ENCODE data around the gene CLCN3. TPM values are rescaled to one million over a fixed set of nuclear protein-coding genes. Genes with fewer than 3 reads are reported as not detected.

Gene CLCN3
- total RNA-seq, 1 experiment from 2014 or later: 38.3 TPM

DNA sequence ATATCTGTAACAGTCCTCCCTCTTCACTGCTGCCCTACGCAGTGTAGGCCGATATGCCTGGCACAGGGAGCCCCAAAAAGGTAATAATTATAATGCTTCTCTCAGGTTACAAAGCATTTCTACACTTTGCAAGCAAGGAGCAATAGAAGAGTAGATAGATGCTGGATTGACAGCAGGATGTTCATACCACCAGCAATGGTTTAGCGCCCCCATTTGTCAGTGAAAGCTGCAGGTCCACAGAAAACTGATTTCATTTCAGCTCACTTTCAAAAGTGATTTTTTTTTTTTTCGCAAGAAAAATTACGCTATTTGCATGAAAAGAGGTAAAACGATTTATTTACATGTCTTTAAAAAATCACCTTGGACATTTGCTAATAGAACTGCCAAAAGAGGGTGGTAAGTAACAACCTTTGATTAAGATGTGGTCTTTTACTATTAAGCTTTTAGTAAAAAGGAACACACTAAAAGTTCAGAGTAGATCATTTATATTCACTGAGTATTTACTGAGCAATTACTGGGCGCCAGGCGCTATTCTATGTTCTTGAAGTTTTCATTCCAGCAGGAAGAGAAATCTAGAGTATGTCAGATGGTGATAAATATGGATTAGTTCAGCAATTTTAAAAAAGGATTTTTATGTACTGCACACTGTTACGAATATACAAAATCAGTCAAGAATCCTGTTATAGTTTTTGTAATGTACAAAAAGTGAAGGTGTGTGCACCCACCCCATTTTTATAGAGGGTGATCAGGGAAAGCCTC is 103.0 kb downstream of the CLCN3 start:
- intact Hi-C loops (cut with micrococcal nuclease; ENCODE audit: unreplicated experiment): loop anchor here (2.0 kb wide), 1 partner anchor 111 kb away; the partner anchor contains the start of gene NEK1
- no peak for ATAC-seq

DNA sequence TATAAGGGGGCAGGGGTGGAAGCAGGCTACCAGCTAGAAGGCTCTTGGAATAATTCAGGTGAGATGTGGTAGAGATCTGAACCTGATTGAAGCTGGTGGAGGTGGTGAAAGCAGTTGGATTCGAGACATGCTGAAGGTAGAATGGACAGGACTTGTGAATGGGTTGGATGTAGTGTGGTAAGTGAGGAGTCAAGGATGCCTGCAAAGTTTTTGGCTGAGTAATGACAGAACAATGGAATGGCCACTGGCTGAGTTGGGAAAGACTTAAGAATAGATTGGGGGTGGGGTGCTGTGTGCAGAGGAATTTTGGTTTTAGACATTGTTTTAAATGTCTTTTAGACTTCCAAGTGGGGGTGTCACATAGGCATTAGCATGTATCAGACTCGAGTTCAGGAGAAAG is 103.9 kb downstream of the CLCN3 start:
- ChIA-PET CTCF (no interaction called here), POLR2A (no interaction called here)
- Histone ChIP-seq H3K27me3 (ENCODE audit: control insufficient read depth, insufficient read depth, low read length) (no peaks in the 10 kb centered on the region), H3K4me1 (ENCODE audit: control insufficient read depth, insufficient read depth, low read length) (no peaks in the 10 kb centered on the region), H3K36me3 (ENCODE audit: control insufficient read depth, insufficient read depth, low read length) (no peaks in the 10 kb centered on the region), H3K27ac (ENCODE audit: low read length) (no peak overlapping the region), H3K9me3 (ENCODE audit: control insufficient read depth, insufficient read depth, low read depth, low read length) (no peaks in the 10 kb centered on the region), H3K4me3 (ENCODE audit: low read depth in 2 of 2, low read length in 2 of 2) (no peak overlapping the region)
- in situ Hi-C loops (cut with HindIII; ENCODE audit: low pct_unique_long_range_greater_than_20kb, low sequenced_read_pairs) (no loop called here), intact Hi-C loops (cut with micrococcal nuclease; ENCODE audit: unreplicated experiment) (no loop called here)
- no TSS peak for BruUV-seq (replicated peaks)
- DNase-seq (ENCODE audit: low read depth, low spot score) (no peak), ATAC-seq (no peak)
- TF ChIP-seq, protein P1, sequence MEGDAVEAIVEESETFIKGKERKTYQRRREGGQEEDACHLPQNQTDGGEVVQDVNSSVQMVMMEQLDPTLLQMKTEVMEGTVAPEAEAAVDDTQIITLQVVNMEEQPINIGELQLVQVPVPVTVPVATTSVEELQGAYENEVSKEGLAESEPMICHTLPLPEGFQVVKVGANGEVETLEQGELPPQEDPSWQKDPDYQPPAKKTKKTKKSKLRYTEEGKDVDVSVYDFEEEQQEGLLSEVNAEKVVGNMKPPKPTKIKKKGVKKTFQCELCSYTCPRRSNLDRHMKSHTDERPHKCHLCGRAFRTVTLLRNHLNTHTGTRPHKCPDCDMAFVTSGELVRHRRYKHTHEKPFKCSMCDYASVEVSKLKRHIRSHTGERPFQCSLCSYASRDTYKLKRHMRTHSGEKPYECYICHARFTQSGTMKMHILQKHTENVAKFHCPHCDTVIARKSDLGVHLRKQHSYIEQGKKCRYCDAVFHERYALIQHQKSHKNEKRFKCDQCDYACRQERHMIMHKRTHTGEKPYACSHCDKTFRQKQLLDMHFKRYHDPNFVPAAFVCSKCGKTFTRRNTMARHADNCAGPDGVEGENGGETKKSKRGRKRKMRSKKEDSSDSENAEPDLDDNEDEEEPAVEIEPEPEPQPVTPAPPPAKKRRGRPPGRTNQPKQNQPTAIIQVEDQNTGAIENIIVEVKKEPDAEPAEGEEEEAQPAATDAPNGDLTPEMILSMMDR (IDR thresholded peaks at IDR 0.05): no peak
- TF ChIP-seq SIN3A (IDR thresholded peaks at IDR 0.05; ENCODE audit: borderline replicate concordance, insufficient read depth, low read depth, low read length) (no peak), POLR2AphosphoS5 (IDR thresholded peaks at IDR 0.05; ENCODE audit: low read depth, low read length) (no peak), TCF7L2 (IDR thresholded peaks at IDR 0.05; ENCODE audit: low read depth, low read length) (no peak)
- TF ChIP-seq, protein P2, sequence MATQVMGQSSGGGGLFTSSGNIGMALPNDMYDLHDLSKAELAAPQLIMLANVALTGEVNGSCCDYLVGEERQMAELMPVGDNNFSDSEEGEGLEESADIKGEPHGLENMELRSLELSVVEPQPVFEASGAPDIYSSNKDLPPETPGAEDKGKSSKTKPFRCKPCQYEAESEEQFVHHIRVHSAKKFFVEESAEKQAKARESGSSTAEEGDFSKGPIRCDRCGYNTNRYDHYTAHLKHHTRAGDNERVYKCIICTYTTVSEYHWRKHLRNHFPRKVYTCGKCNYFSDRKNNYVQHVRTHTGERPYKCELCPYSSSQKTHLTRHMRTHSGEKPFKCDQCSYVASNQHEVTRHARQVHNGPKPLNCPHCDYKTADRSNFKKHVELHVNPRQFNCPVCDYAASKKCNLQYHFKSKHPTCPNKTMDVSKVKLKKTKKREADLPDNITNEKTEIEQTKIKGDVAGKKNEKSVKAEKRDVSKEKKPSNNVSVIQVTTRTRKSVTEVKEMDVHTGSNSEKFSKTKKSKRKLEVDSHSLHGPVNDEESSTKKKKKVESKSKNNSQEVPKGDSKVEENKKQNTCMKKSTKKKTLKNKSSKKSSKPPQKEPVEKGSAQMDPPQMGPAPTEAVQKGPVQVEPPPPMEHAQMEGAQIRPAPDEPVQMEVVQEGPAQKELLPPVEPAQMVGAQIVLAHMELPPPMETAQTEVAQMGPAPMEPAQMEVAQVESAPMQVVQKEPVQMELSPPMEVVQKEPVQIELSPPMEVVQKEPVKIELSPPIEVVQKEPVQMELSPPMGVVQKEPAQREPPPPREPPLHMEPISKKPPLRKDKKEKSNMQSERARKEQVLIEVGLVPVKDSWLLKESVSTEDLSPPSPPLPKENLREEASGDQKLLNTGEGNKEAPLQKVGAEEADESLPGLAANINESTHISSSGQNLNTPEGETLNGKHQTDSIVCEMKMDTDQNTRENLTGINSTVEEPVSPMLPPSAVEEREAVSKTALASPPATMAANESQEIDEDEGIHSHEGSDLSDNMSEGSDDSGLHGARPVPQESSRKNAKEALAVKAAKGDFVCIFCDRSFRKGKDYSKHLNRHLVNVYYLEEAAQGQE (IDR thresholded peaks at IDR 0.05; ENCODE audit: insufficient read depth in 1 of 2, low read depth in 2 of 2, low read length in 1 of 2): no peak

More for the DNA sequence above, 103.0 kb downstream of the CLCN3 start:
- in situ Hi-C loops (cut with HindIII; ENCODE audit: low pct_unique_long_range_greater_than_20kb, low sequenced_read_pairs): no loop called here
- no peak for DNase-seq (ENCODE audit: low read depth, low spot score)
- CTCF ChIA-PET: interaction anchor here (0.6 kb wide), 1 partner anchor 285 kb away, joined by 3 read pairs; no protein-coding TSS in a partner anchor
- H3K27ac ChIP-seq (ENCODE audit: low read length): no peak overlapping the region
- no peaks in the 10 kb centered on the region for H3K9me3 ChIP-seq (ENCODE audit: control insufficient read depth, insufficient read depth, low read depth, low read length)
- POLR2A ChIA-PET: no interaction called here
- TF ChIP-seq, protein P1 (IDR thresholded peaks at IDR 0.05): peak; percentile 41; the same call in 1 of the 2 replicates
- TF ChIP-seq, protein P2 (IDR thresholded peaks at IDR 0.05; ENCODE audit: insufficient read depth in 1 of 2, low read depth in 2 of 2, low read length in 1 of 2): no peak
- H3K36me3 ChIP-seq (ENCODE audit: control insufficient read depth, insufficient read depth, low read length): no peaks in the 10 kb centered on the region
- no peak overlapping the region for H3K4me3 ChIP-seq (ENCODE audit: low read depth in 2 of 2, low read length in 2 of 2)
- no TSS peak for BruUV-seq (replicated peaks)
- no peaks in the 10 kb centered on the region for H3K27me3 ChIP-seq (ENCODE audit: control insufficient read depth, insufficient read depth, low read length)
- H3K4me1 ChIP-seq (ENCODE audit: control insufficient read depth, insufficient read depth, low read length): no peaks in the 10 kb centered on the region

Measured in Panc1 (cell line).